ENCODE measurements around the gene DDX41.
A peak's percentile ranks its signal among the peaks of the same experiment; 100 is the strongest.

DNA sequence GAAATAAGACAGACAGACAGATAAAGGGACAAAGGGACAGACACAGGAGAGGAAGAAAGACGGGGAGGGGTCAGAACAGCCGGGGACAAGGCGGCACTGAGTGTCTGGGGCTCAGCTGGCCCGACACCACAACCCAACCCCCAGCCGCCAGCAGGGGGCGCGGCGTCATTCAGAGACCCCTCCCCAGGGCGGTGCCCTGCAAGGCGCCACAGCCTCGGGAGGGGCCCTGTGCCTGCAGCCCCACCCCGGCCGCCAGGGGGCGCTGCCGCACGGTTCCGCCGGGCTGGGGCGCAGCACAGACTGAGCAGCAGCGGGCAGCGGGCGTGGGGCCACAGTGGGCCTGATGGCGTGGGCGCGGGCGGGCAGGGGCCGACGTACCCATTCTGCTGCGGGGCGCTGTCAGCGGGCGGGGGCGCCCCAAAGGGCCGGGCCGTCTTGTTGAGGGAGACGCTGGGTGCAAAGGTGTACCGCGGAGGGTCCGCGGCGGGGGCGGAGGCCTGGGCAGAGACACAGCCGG, 25.3 kb downstream of the DDX41 start:
- TF ChIP-seq CTCF (IDR thresholded peaks at IDR 0.05) (peak; percentile 70 to 85 (median 85)), POLR2A (IDR thresholded peaks at IDR 0.05) (no peak)

All from testis (tissue), 2 donors.